GM20000 (cell line): Measurements from ENCODE around the gene CASP2.

ENCODE experiments used
- DNase-seq: peaks from one replicate; pipeline ENCODE4 v3.0.0; 2012; ENCODE audit warnings: low spot score
- TF ChIP-seq, protein P1 (sequence below): IDR thresholded peaks from 2 replicates; pipeline ENCODE4 v1.5.1; 2012; ENCODE audit warnings: mild to moderate bottlenecking, control low read depth; ENCODE audit errors: extremely low read depth, missing control alignments

The CASP2 gene

DNA sequence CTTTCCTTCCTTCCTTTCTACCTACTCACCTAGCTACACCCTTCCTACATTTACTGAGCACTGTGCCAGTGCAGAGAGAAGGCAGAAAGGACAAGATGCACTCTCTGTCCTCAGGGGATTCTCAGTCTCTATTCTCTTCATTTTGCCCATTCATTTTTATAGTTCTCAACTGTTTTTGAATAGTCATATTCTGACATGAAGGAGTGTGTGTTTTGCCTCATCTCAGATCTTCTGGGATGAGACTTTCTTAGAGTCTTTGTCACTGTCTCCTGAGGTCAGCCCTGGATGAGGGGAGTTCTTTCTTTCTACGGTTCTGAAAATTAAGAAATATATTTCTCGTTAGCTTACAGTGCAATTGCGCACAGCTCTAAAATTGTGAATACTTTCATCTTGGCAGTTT lies 49.1 kb downstream of the CASP2 start:
- TF ChIP-seq, protein P1, sequence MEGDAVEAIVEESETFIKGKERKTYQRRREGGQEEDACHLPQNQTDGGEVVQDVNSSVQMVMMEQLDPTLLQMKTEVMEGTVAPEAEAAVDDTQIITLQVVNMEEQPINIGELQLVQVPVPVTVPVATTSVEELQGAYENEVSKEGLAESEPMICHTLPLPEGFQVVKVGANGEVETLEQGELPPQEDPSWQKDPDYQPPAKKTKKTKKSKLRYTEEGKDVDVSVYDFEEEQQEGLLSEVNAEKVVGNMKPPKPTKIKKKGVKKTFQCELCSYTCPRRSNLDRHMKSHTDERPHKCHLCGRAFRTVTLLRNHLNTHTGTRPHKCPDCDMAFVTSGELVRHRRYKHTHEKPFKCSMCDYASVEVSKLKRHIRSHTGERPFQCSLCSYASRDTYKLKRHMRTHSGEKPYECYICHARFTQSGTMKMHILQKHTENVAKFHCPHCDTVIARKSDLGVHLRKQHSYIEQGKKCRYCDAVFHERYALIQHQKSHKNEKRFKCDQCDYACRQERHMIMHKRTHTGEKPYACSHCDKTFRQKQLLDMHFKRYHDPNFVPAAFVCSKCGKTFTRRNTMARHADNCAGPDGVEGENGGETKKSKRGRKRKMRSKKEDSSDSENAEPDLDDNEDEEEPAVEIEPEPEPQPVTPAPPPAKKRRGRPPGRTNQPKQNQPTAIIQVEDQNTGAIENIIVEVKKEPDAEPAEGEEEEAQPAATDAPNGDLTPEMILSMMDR = no peak
- no peak for DNase-seq

DNA sequence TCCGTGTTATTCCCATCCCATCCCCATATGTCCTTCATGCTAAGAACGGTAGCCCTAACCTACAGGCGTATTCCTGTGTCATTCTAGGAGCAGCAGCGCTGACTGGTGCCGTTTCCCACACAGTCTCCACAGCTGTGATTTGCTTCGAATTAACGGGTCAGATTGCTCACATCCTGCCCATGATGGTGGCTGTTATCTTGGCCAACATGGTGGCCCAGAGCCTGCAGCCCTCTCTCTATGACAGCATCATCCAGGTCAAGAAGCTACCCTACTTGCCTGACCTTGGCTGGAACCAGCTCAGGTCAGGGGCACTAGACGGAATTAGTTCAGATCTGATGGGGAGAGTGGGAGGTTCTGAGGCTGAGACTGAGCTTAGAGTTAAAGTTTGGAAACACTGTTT lies 53.7 kb downstream of the CASP2 start:
- no peak for DNase-seq
- TF ChIP-seq, protein P1 = no peak

DNA sequence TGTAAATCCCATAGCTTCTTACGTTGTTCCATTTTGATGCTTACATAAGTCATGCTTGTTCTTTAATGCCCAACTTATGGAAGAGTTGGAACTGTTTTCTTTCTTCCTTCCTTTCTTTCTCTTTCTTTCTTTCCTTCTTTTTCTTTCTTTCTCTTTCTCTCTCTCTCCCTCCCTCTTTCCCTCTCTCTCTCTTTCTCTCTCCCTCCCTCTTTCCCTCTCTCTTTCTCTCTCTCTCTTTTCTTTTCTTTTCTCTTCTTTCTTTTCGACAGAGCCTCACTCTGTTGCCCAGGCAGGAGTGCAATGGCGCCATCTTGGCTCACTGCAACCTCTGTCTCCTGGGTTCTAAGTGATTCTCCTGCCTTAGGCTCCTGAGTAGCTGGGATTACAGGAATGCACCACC lies 55.4 kb downstream of the CASP2 start:
- TF ChIP-seq, protein P1 = no peak
- no peak for DNase-seq

DNA sequence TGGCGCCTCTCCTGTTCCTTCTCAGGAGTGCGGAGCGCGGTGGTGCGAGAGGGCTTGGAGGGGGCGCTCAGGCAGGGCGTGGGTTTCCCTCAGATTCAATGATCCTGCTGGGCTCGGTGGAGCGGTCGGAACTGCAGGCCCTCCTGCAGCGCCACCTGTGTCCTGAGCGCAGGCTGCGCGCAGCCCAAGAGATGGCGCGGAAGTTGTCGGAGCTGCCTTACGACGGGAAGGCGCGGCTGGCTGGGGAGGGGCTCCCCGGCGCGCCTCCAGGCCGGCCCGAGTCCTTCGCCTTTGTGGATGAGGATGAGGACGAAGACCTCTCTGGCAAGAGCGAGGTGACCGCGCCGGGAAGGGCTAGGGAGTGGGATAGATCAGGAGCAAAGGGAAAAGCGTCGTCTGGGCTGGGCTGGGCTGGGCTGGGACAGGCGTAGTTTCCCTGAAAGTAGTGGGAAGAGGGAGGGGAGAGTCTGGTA lies 57.3 kb downstream of the CASP2 start:
- no peak for DNase-seq
- TF ChIP-seq, protein P1 = peak; percentile 47

DNA sequence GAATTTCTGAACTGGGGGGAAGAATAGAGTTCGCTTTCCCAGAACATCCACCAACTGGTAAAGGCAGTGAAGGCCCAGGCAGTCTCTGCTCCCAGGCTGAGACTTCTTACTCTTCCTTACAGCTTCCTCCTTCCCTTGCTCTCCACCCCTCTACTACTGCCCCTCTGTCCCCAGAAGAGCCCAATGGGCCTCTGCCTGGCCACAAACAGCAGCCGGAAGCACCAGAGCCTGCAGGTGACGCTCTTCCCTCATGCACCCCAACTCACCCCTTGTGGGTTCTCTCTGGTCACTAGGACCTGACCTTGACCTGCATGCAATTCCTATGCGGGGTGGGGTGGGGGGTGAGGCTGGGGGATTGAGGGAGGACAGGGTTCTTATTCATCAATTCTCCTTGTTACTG lies 57.9 kb downstream of the CASP2 start:
- DNase-seq = no peak
- TF ChIP-seq, protein P1 = no peak

DNA sequence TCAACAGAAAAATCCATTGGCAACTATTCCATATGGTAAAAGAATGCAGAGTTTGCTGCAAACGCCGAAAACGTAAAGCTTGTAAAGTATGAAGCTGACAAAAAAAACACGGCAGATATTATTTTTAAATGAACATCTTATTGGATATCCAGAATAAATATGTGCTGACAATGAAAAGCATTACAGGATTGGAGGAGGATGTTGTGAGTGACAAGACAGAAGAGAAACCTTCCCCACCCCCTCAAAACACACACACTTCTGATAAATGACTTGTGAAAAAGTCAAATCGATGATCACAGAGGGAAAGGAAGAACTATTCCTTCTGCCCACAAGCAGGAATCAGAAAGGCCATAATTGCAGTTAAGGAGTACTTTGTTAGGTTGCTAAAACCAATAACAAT lies 59.8 kb downstream of the CASP2 start:
- TF ChIP-seq, protein P1 = no peak

DNA sequence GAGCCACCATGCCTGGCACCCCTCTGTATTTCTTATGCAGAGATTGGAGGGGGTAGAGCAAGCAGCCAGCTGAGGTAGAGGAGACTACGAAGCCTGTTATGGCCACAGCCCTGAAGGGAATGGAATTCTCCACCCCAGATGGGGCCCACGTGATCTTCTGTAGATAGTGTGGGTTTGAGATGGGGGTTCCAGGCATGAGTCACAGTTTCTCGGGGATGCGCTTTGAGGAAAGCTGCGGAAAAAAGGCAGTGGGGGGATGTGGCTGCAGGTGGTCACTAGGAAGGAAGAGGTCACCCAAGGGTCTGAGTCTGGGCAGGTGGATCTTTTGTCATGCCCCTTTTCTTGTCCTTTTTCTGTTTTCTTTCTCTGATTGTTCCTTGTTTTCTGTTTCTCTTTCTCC lies 62.9 kb downstream of the CASP2 start:
- TF ChIP-seq, protein P1 = no peak
- no peak for DNase-seq

More for the DNA sequence above, 59.8 kb downstream of the CASP2 start:
- DNase-seq = no peak
